HepG2 (cell line): ENCODE results near the gene SCYGR5. TPM values are rescaled to one million over a fixed set of nuclear protein-coding genes. Genes with fewer than 3 reads are reported as not detected.

Source experiments
- ATAC-seq: fragments of 200-7000 bp; cut with Tn5 transposase; 3 replicates; pipeline ENCODE4 v1.9.1; 2020; ENCODE audit warnings: mild to moderate bottlenecking, moderate library complexity
- BruUV-seq: library from RNA; stranded (reverse); fragments of 400-500 nt; replicated peaks from 2 replicates; lab custom pipeline; 2021; lab: Mats Ljungman, UMichigan
- CTCF ChIA-PET: fragments of 300-600 bp; formaldehyde crosslinking; extraction: SDS; loops from one replicate; lab custom pipeline; 2021; ENCODE audit warnings: low total read pairs, inconsistent platforms, low intra/inter-chr PET ratio; lab: Yijun Ruan, JAX
- POLR2A ChIA-PET: fragments of 350-600 bp; sonication (Branson Sonifier 250); formaldehyde crosslinking; loops from one replicate; lab custom pipeline; 2020; ENCODE audit warnings: antibody characterized with exemption, inconsistent platforms; lab: Yijun Ruan, JAX
- DNase-seq: peaks from one replicate; pipeline ENCODE4 v3.0.0-alpha.2; 2015; ENCODE audit warnings: low spot score
- FAIRE-seq: peaks from 3 replicates; lab custom pipeline; 2011; peaks lifted over from hg19 to GRCh38; lab: Jason Lieb, UNC
- H2AFZ ChIP-seq: one replicate; pipeline ENCODE4 v1.6.1; 2011; ENCODE audit warnings: low read length, inconsistent platforms
- H3K27ac ChIP-seq: fragments of 300-600 bp; 3 replicates; pipeline ENCODE4 v1.8.0; 2011; ENCODE audit warnings: mixed run types, mild to moderate bottlenecking, mixed read lengths, low read length, inconsistent platforms; ENCODE audit not compliant: insufficient read depth; ENCODE audit errors: extremely low read length
- H3K27me3 ChIP-seq, 2 experiments: fragments of 200-600 bp in 1 of 2; 2 replicates in 1 of 2; 3 replicates in 1 of 2; pipeline versions ENCODE4 v1.6.0 to v1.8.0; 2011; ENCODE audit warnings: low read length in 2 of 2, mild to moderate bottlenecking in 2 of 2, moderate library complexity in 2 of 2, inconsistent platforms in 1 of 2; ENCODE audit not compliant: insufficient read depth in 2 of 2, control insufficient read depth in 1 of 2
- H3K36me3 ChIP-seq, 2 experiments: fragments of 200-600 bp in 1 of 2; replicated peaks in 1 of 2; 2 replicates in 1 of 2; 3 replicates in 1 of 2; pipeline versions ENCODE4 v1.5.1 to v1.8.0; 2011; ENCODE audit warnings: low read length in 2 of 2, inconsistent platforms in 1 of 2; ENCODE audit not compliant: insufficient read depth in 2 of 2, control insufficient read depth in 1 of 2
- H3K4me1 ChIP-seq: 2 replicates; pipeline ENCODE4 v1.5.1; 2012; ENCODE audit warnings: low read length, inconsistent platforms; ENCODE audit not compliant: insufficient read depth
- H3K4me2 ChIP-seq: 2 replicates; pipeline ENCODE4 v1.6.0; 2011; ENCODE audit warnings: low read depth, low read length, inconsistent platforms
- H3K4me3 ChIP-seq, 3 experiments: fragments of 200-600 bp in 1 of 3; sonication (generic), shearing (Covaris generic) in 1 of 3; replicated peaks in 1 of 3; 2 replicates each; pipeline ENCODE4 v1.5.1; 2011 to 2016; ENCODE audit warnings: low read length in 3 of 3, inconsistent platforms in 2 of 3, low read depth in 2 of 3, mild to moderate bottlenecking in 2 of 3, control low read depth in 1 of 3, mixed read lengths in 1 of 3; ENCODE audit not compliant: insufficient read depth in 1 of 3
- H3K79me2 ChIP-seq: one replicate; pipeline ENCODE4 v1.6.1; 2011; ENCODE audit warnings: low read length, inconsistent platforms; ENCODE audit not compliant: insufficient read depth
- H3K9ac ChIP-seq: 2 replicates; pipeline ENCODE4 v1.6.0; 2011; ENCODE audit warnings: mild to moderate bottlenecking, low read depth, low read length, inconsistent platforms; ENCODE audit not compliant: insufficient read depth
- H3K9me3 ChIP-seq: 2 replicates; pipeline ENCODE4 v1.5.1; 2012; ENCODE audit warnings: mild to moderate bottlenecking, low read length
- H4K20me1 ChIP-seq: 2 replicates; pipeline ENCODE4 v1.6.0; 2011; ENCODE audit warnings: inconsistent platforms, mild to moderate bottlenecking, low read length, moderate library complexity; ENCODE audit not compliant: insufficient read depth
- ATF7-NPFF ChIP-seq: sonication (generic); formaldehyde crosslinking; IDR thresholded peaks from 2 replicates; pipeline ENCODE4 v1.8.1; 2023; ENCODE audit warnings: mild to moderate bottlenecking, low read depth, missing genetic modification reagents, moderate library complexity
- LRRFIP1 ChIP-seq: sonication (generic); formaldehyde crosslinking; conservative IDR thresholded peaks from 2 replicates; pipeline ENCODE4 v1.4.0; 2020; ENCODE audit warnings: missing genetic modification reagents
- PREB ChIP-seq: sonication (generic); formaldehyde crosslinking; IDR thresholded peaks from 2 replicates; pipeline ENCODE4 v1.4.0; 2020; ENCODE audit warnings: missing genetic modification reagents
- RBM39 ChIP-seq: fragments of 200-400 bp; formaldehyde crosslinking; IDR thresholded peaks from one replicate; pipeline ENCODE4 v1.6.1; 2018; ENCODE audit warnings: antibody characterized with exemption, mild to moderate bottlenecking, low read depth, low read length; ENCODE audit not compliant: poor library complexity, severe bottlenecking
- SAP130 ChIP-seq: IDR thresholded peaks from 2 replicates; pipeline ENCODE4 v1.6.1; 2016; ENCODE audit warnings: low read depth
- ZBTB20 ChIP-seq: sonication (generic); formaldehyde crosslinking; IDR thresholded peaks from 2 replicates; pipeline ENCODE4 v1.8.1; 2023; ENCODE audit warnings: missing genetic modification reagents, low read depth, mild to moderate bottlenecking, borderline replicate concordance
- ZBTB34 ChIP-seq: sonication (generic); formaldehyde crosslinking; IDR thresholded peaks from 2 replicates; pipeline ENCODE4 v1.8.0; 2022; ENCODE audit warnings: mild to moderate bottlenecking, missing genetic modification reagents
- ZBTB38 ChIP-seq: sonication (generic); formaldehyde crosslinking; IDR thresholded peaks from 2 replicates; pipeline ENCODE4 v1.5.1; 2020; ENCODE audit warnings: mild to moderate bottlenecking, missing genetic modification reagents
- ZKSCAN1 ChIP-seq: fragments of 150-350 bp; IDR thresholded peaks from 2 replicates; pipeline ENCODE4 v1.6.1; 2014; ENCODE audit warnings: low read length
- ZKSCAN5 ChIP-seq: sonication (generic); formaldehyde crosslinking; IDR thresholded peaks from 2 replicates; pipeline ENCODE4 v1.5.1; 2020; ENCODE audit warnings: mild to moderate bottlenecking, missing genetic modification reagents
- ZNF225 ChIP-seq: sonication (generic); formaldehyde crosslinking; IDR thresholded peaks from 2 replicates; pipeline ENCODE4 v1.4.0; 2020; ENCODE audit warnings: mild to moderate bottlenecking, missing genetic modification reagents
- ZNF772 ChIP-seq: sonication (generic); formaldehyde crosslinking; IDR thresholded peaks from 2 replicates; pipeline ENCODE4 v1.5.0; 2020; ENCODE audit warnings: mild to moderate bottlenecking, missing genetic modification reagents
- ZNF878 ChIP-seq: sonication (generic); formaldehyde crosslinking; IDR thresholded peaks from 2 replicates; pipeline ENCODE4 v1.8.1; 2023; ENCODE audit warnings: mild to moderate bottlenecking, missing genetic modification reagents, moderate library complexity
- WGBS: methylation state at CpG from one replicate; pipeline ENCODE4 v1.1.6; 2017; ENCODE audit warnings: low lambda C conversion rate; 5-methylcytosine and 5-hydroxymethylcytosine counted together
- in situ Hi-C: cut with HindIII; loops from 2 replicates; pipeline ENCODE4 v1.10.0; 2017; ENCODE audit warnings: low pct_unique_long_range_greater_than_20kb; ENCODE audit not compliant: extremely low pct_ligation_motif_present
- intact Hi-C: fragments of 100-400 bp; cut with micrococcal nuclease; formaldehyde crosslinking; loops from one replicate; pipeline ENCODE4 v1.10.0; 2022; ENCODE audit not compliant: unreplicated experiment
- polyA plus RNA-seq, 8 experiments: library from polyadenylated mRNA; depleted of rRNA in 3 of 8; stranded (reverse) in 7 of 8; unstranded in 1 of 8; fragments of >200 nt; fragmentation: Illumina TruSeq in 4 of 8; extraction: Trizol in 4 of 8; gene quantifications; 2 replicates each; pipeline versions ENCODE4 v1.2.1 to v1.2.3, GENCODE V29; 2011 to 2016; ENCODE audit warnings: low read depth in 4 of 8, missing spikeins in 1 of 8, mixed read lengths in 1 of 8; ENCODE audit not compliant: insufficient read depth in 1 of 8
- total RNA-seq, 5 experiments: library from RNA; depleted of rRNA; stranded (reverse); fragments of >200 nt; fragmentation: Illumina TruSeq; extraction: Trizol; gene quantifications; 2 replicates each; pipeline ENCODE4 v1.2.3, GENCODE V29; 2016; ENCODE audit warnings: low read depth in 1 of 5

The SCYGR5 gene
- total and polyA plus RNA-seq, 2 of the 13 experiments (the other 11 are each of a cell fraction or from before 2014, with no cell fraction given), result not detected

GRCh38 chr2:227657199-227657845 is 9.3 kb upstream of the SCYGR5 start:
- H3K4me3 ChIP-seq, result no peak overlapping the region
- POLR2A ChIA-PET, result interaction anchor here (0.7 kb wide), 1 partner anchor 109 kb away, joined by 3 read pairs; no protein-coding TSS in a partner anchor
- no peak overlapping the region for H3K4me2 ChIP-seq
- BruUV-seq, result no TSS peak
- TF ChIP-seq ATF7-NPFF (CRISPR knock-in tag), result no peak
- no peak for TF ChIP-seq ZKSCAN5 (CRISPR knock-in tag)
- no peak for TF ChIP-seq ZNF225 (CRISPR knock-in tag)
- no peak for TF ChIP-seq ZBTB20 (CRISPR knock-in tag)
- TF ChIP-seq ZNF878 (CRISPR knock-in tag), result no peak
- no peak for TF ChIP-seq ZBTB38 (CRISPR knock-in tag)
- TF ChIP-seq RBM39, result no peak
- no peak for TF ChIP-seq ZBTB34 (CRISPR knock-in tag)
- no peak for TF ChIP-seq SAP130 (CRISPR knock-in tag)
- TF ChIP-seq ZNF772, result no peak
- no peak for TF ChIP-seq ZKSCAN1
- TF ChIP-seq PREB, result no peak
- TF ChIP-seq LRRFIP1, result no peak
- WGBS, result 76% methylated on average over 8 of the region's 8 CpGs
- in situ Hi-C loops (loop anchor here (10.0 kb wide), 2 partner anchors 227 to 253 kb away; no protein-coding TSS in a partner anchor), intact Hi-C loops (loop anchor here (10.0 kb wide), 1 partner anchor 533 kb away; no protein-coding TSS in a partner anchor)
- H3K36me3 ChIP-seq, result no peaks in the 10 kb centered on the region
- DNase-seq, result no peak
- FAIRE-seq, result no peak
- H3K27me3 ChIP-seq, result no peaks in the 10 kb centered on the region
- CTCF ChIA-PET, result interaction anchor here (1.8 to 2.6 kb wide), 2 partner anchors 109 to 226 kb away, joined by 12 to 29 read pairs; no protein-coding TSS in a partner anchor
- H2AFZ ChIP-seq, result no peak overlapping the region
- H4K20me1 ChIP-seq, result no peaks in the 10 kb centered on the region
- H3K9me3 ChIP-seq, result no peaks in the 10 kb centered on the region
- no peak overlapping the region for H3K9ac ChIP-seq
- no peaks in the 10 kb centered on the region for H3K79me2 ChIP-seq
- ATAC-seq, result no peak
- H3K27ac ChIP-seq, result no peak overlapping the region
- H3K4me1 ChIP-seq, result peaks cover 60% of the 10 kb centered on the region
